Measurements from ENCODE around the gene ATG9B.

ATG9B gene

GRCh38 chr7:151024435-151025056 is at the start of gene ATG9B:
TSS of gene ATG9B (minus strand) at chr7:151024494. CDS start at chr7:151024423, 71 bp downstream.
- Histone ChIP-seq H3K4me3 (ENCODE audit: low read depth in 1 of 2, low read length in 2 of 2) (no peak within 1 kb of the TSS), H3K9me3 (ENCODE audit: control insufficient read depth in 1 of 2, low read length in 2 of 2) (no peaks in the 10 kb centered on the region), H3K27me3 (ENCODE audit: low read depth, low read length) (peaks cover 8% of the 10 kb centered on the region), H3K27ac (ENCODE audit: low read length) (no peak within 1 kb of the TSS), H3K4me1 (ENCODE audit: control insufficient read depth in 1 of 2, insufficient read depth in 2 of 2, low read length in 2 of 2) (peaks cover 0 to 7% of the 10 kb centered on the region in 2 donors), H3K36me3 (ENCODE audit: control insufficient read depth in 1 of 2, insufficient read depth in 2 of 2, low read length in 2 of 2) (no peaks in the 10 kb centered on the region)

GRCh38 chr7:151073990-151074389 is 49.7 kb upstream of the ATG9B start:
- Histone ChIP-seq H3K27me3 (ENCODE audit: low read depth, low read length) (no peaks in the 10 kb centered on the region), H3K9me3 (ENCODE audit: control insufficient read depth in 1 of 2, low read length in 2 of 2) (no peaks in the 10 kb centered on the region), H3K27ac (ENCODE audit: low read length) (no peak overlapping the region), H3K4me3 (ENCODE audit: low read depth in 1 of 2, low read length in 2 of 2) (no peak overlapping the region), H3K36me3 (ENCODE audit: control insufficient read depth in 1 of 2, insufficient read depth in 2 of 2, low read length in 2 of 2) (peaks cover 39 to 71% of the 10 kb centered on the region in 2 donors), H3K4me1 (ENCODE audit: control insufficient read depth in 1 of 2, insufficient read depth in 2 of 2, low read length in 2 of 2) (peaks cover 0 to 11% of the 10 kb centered on the region in 2 donors)

- H3K4me1 ChIP-seq (ENCODE audit: control insufficient read depth in 1 of 2, insufficient read depth in 2 of 2, low read length in 2 of 2), result no peaks in the 10 kb centered on the region
- H3K4me3 ChIP-seq (ENCODE audit: low read depth in 1 of 2, low read length in 2 of 2), result no peak overlapping the region
- H3K27ac ChIP-seq (ENCODE audit: low read length), result no peak overlapping the region
- H3K9me3 ChIP-seq (ENCODE audit: control insufficient read depth in 1 of 2, low read length in 2 of 2), result no peaks in the 10 kb centered on the region
- no peaks in the 10 kb centered on the region for H3K27me3 ChIP-seq (ENCODE audit: low read depth, low read length)
- H3K36me3 ChIP-seq (ENCODE audit: control insufficient read depth in 1 of 2, insufficient read depth in 2 of 2, low read length in 2 of 2), result peaks cover 49 to 89% of the 10 kb centered on the region in 2 donors
Observed at GRCh38 chr7:151071032-151071866, 47.0 kb upstream of the ATG9B start.

GRCh38 chr7:151070574-151070960 is 46.3 kb upstream of the ATG9B start:
- Histone ChIP-seq H3K27me3 (ENCODE audit: low read depth, low read length) (no peaks in the 10 kb centered on the region), H3K9me3 (ENCODE audit: control insufficient read depth in 1 of 2, low read length in 2 of 2) (no peaks in the 10 kb centered on the region), H3K4me3 (ENCODE audit: low read depth in 1 of 2, low read length in 2 of 2) (no peak overlapping the region), H3K4me1 (ENCODE audit: control insufficient read depth in 1 of 2, insufficient read depth in 2 of 2, low read length in 2 of 2) (no peaks in the 10 kb centered on the region), H3K36me3 (ENCODE audit: control insufficient read depth in 1 of 2, insufficient read depth in 2 of 2, low read length in 2 of 2) (peaks cover 46 to 89% of the 10 kb centered on the region in 2 donors), H3K27ac (ENCODE audit: low read length) (no peak overlapping the region)

- Histone ChIP-seq H3K27ac (ENCODE audit: low read length) (no peak overlapping the region), H3K4me1 (ENCODE audit: control insufficient read depth in 1 of 2, insufficient read depth in 2 of 2, low read length in 2 of 2) (no peaks in the 10 kb centered on the region), H3K4me3 (ENCODE audit: low read depth in 1 of 2, low read length in 2 of 2) (no peak overlapping the region), H3K36me3 (ENCODE audit: control insufficient read depth in 1 of 2, insufficient read depth in 2 of 2, low read length in 2 of 2) (peaks cover 49 to 89% of the 10 kb centered on the region in 2 donors), H3K9me3 (ENCODE audit: control insufficient read depth in 1 of 2, low read length in 2 of 2) (no peaks in the 10 kb centered on the region), H3K27me3 (ENCODE audit: low read depth, low read length) (no peaks in the 10 kb centered on the region)
Observed at GRCh38 chr7:151069841-151070573, 45.7 kb upstream of the ATG9B start.

- Histone ChIP-seq H3K27ac (ENCODE audit: low read length) (no peak overlapping the region), H3K36me3 (ENCODE audit: control insufficient read depth in 1 of 2, insufficient read depth in 2 of 2, low read length in 2 of 2) (peaks cover 45 to 80% of the 10 kb centered on the region in 2 donors), H3K4me1 (ENCODE audit: control insufficient read depth in 1 of 2, insufficient read depth in 2 of 2, low read length in 2 of 2) (no peaks in the 10 kb centered on the region), H3K9me3 (ENCODE audit: control insufficient read depth in 1 of 2, low read length in 2 of 2) (no peaks in the 10 kb centered on the region), H3K4me3 (ENCODE audit: low read depth in 1 of 2, low read length in 2 of 2) (no peak overlapping the region), H3K27me3 (ENCODE audit: low read depth, low read length) (no peaks in the 10 kb centered on the region)
Observed at GRCh38 chr7:151068069-151068773, 43.9 kb upstream of the ATG9B start.

- peaks cover 45 to 70% of the 10 kb centered on the region in 2 donors for H3K36me3 ChIP-seq (ENCODE audit: control insufficient read depth in 1 of 2, insufficient read depth in 2 of 2, low read length in 2 of 2)
- H3K27ac ChIP-seq (ENCODE audit: low read length), result no peak overlapping the region
- no peak overlapping the region for H3K4me3 ChIP-seq (ENCODE audit: low read depth in 1 of 2, low read length in 2 of 2)
- no peaks in the 10 kb centered on the region for H3K9me3 ChIP-seq (ENCODE audit: control insufficient read depth in 1 of 2, low read length in 2 of 2)
- H3K27me3 ChIP-seq (ENCODE audit: low read depth, low read length), result no peaks in the 10 kb centered on the region
- H3K4me1 ChIP-seq (ENCODE audit: control insufficient read depth in 1 of 2, insufficient read depth in 2 of 2, low read length in 2 of 2), result peaks cover 7 to 15% of the 10 kb centered on the region in 2 donors
Observed at GRCh38 chr7:151066273-151066974, 42.1 kb upstream of the ATG9B start.

GRCh38 chr7:151065516-151065915 is 41.2 kb upstream of the ATG9B start:
- H3K27ac ChIP-seq (ENCODE audit: low read length), result no peak overlapping the region
- H3K36me3 ChIP-seq (ENCODE audit: control insufficient read depth in 1 of 2, insufficient read depth in 2 of 2, low read length in 2 of 2), result peaks cover 39 to 61% of the 10 kb centered on the region in 2 donors
- H3K9me3 ChIP-seq (ENCODE audit: control insufficient read depth in 1 of 2, low read length in 2 of 2), result no peaks in the 10 kb centered on the region
- no peak overlapping the region for H3K4me3 ChIP-seq (ENCODE audit: low read depth in 1 of 2, low read length in 2 of 2)
- H3K27me3 ChIP-seq (ENCODE audit: low read depth, low read length), result no peaks in the 10 kb centered on the region
- peaks cover 12 to 24% of the 10 kb centered on the region in 2 donors for H3K4me1 ChIP-seq (ENCODE audit: control insufficient read depth in 1 of 2, insufficient read depth in 2 of 2, low read length in 2 of 2)

GRCh38 chr7:151064993-151065392 is 40.7 kb upstream of the ATG9B start:
- no peaks in the 10 kb centered on the region for H3K9me3 ChIP-seq (ENCODE audit: control insufficient read depth in 1 of 2, low read length in 2 of 2)
- H3K36me3 ChIP-seq (ENCODE audit: control insufficient read depth in 1 of 2, insufficient read depth in 2 of 2, low read length in 2 of 2), result peaks cover 34 to 56% of the 10 kb centered on the region in 2 donors
- no peak overlapping the region for H3K27ac ChIP-seq (ENCODE audit: low read length)
- H3K4me1 ChIP-seq (ENCODE audit: control insufficient read depth in 1 of 2, insufficient read depth in 2 of 2, low read length in 2 of 2), result peaks cover 12 to 29% of the 10 kb centered on the region in 2 donors
- H3K27me3 ChIP-seq (ENCODE audit: low read depth, low read length), result no peaks in the 10 kb centered on the region
- H3K4me3 ChIP-seq (ENCODE audit: low read depth in 1 of 2, low read length in 2 of 2), result no peak overlapping the region

- Histone ChIP-seq H3K27ac (ENCODE audit: low read length) (no peak overlapping the region), H3K4me1 (ENCODE audit: control insufficient read depth in 1 of 2, insufficient read depth in 2 of 2, low read length in 2 of 2) (peaks cover 12 to 29% of the 10 kb centered on the region in 2 donors), H3K36me3 (ENCODE audit: control insufficient read depth in 1 of 2, insufficient read depth in 2 of 2, low read length in 2 of 2) (peaks cover 31 to 50% of the 10 kb centered on the region in 2 donors), H3K4me3 (ENCODE audit: low read depth in 1 of 2, low read length in 2 of 2) (no peak overlapping the region), H3K9me3 (ENCODE audit: control insufficient read depth in 1 of 2, low read length in 2 of 2) (no peaks in the 10 kb centered on the region), H3K27me3 (ENCODE audit: low read depth, low read length) (no peaks in the 10 kb centered on the region)
Observed at GRCh38 chr7:151064454-151064853, 40.2 kb upstream of the ATG9B start.
